ENCODE results near the gene EAF1.
"Not testable (repeated sequence)": the region's sequence is repeated elsewhere in the genome, so short reads cannot be mapped to it uniquely, and the experiment has no call there.

EAF1 gene

DNA sequence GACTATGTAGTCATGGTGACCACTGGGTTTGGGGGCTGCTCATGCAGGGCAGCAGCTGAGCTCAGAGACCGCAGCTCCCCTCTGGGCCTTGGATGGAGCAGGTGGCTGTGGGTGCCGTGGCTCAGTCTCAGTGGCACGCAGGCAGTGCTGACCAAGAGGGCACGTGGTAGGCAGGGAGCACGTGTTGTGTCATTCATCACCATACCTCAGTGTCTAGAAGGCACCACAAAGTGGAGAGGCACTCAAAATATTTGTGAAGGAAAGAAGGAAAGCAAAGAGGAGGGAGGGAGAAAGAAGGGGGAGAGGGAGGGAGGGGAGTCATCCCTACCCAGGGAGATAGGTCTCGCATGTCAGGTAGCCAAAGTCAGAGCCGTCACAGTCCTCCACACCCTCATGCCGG lies 26.1 kb downstream of the EAF1 start:
- no peak for DNase-seq

DNA sequence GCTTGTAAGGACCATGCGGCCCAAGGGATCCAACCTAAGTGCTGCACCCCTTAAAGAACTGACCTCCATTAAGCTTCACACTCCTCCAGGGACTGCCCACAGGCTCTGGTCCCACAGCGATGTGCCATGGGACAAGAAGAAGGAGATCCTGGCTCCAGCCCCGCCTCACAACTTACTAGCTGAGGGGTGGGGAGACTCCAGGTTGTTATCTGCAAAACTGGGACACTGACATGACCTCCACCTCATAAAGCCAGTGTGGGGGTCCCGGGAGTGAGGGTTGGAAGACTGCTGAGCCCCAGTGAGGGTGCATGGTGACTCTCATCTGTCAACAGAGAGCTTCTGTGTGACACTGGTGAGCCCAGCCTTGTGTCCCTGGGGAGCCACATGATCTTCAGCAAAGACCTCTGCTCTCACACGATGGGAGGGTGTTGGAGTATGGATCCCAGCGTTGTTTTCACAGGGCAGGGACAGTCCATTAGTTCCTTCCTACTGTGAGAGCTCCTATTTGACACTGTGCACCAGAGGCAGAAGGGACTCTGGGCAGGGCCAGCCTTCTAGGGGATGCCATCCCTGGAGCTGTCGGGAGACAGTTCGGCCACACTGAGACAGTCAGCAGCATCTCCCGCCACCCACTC lies 26.7 kb downstream of the EAF1 start:
- DNase-seq: no peak

DNA sequence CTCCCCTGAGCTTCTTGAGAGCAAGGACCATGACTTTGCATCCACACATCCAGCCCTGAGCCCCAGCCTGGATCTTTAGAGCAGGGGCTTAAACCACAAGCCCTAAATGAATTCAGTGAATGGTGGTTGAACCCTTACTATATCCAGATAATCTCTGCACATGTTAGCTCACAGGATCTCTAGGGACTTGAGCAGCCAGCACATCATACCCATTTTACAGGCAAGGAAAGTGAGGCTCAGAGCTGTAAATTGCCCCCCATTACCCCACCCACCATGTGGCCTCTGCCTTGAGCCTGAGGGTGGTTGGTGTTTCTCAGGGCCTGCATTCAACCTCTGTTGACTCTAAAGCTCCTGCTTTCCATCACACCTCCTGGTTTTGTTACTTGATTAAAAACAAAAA lies 27.6 kb downstream of the EAF1 start:
- DNase-seq: no peak

DNA sequence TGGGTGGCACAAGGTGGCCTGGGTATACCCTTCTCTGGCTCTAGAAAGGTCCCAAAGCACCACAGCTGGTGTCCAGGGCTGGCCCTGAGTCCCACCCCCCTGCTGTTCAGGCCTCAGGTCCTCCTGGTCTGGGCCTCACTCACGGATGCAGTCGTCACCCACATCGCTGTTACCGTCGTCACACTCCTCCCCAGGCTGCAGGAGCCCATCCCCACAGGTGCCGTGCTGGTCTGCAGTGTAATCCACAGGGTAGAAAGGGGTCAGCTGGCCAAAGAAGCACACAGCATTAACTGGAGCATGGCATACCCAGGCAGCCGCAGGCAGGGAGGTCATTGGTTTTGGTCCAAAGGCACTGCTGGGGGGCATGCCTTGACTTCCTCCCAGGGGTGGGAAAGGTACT lies 28.4 kb downstream of the EAF1 start:
- no peak for DNase-seq

DNA sequence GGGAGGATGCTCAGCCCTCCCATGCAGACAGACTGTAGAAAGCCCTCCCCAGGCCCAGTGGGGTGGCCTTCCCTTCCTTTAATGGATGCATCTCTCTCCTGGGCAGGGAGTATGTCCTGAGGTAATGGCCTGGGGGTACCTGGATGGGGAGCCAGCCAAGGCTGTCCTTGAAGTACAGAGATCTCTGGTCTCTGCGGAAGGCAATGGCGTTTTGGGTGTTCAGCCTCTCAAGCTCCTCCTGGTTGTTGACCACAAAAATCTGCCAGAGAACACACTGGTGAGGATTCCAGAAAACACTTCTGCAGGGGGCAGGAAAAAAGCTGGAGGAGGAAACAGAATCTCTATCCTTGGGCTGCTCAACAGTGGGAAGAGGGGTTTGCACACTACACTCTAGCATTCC lies 28.9 kb downstream of the EAF1 start:
- no peak for DNase-seq

DNA sequence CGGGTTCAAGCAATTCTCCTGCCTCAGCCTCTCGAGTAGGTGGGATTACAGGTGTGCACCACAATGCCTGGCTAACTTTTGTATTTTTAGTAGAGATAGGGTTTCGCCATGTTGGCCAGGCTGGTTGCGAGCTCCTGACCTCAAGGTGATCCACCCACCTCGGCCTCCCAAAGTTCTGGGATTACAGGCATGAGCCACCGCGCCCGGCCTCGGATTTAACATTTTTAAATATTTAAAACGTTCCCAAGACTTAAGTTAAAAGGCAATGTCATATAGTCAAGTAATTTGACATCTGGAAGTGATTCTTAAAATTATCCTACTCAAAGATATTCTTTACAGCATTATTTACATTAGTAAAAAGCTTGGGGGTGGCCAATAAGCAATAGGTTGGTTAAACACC lies 29.5 kb downstream of the EAF1 start:
- not testable (repeated sequence) for DNase-seq

DNA sequence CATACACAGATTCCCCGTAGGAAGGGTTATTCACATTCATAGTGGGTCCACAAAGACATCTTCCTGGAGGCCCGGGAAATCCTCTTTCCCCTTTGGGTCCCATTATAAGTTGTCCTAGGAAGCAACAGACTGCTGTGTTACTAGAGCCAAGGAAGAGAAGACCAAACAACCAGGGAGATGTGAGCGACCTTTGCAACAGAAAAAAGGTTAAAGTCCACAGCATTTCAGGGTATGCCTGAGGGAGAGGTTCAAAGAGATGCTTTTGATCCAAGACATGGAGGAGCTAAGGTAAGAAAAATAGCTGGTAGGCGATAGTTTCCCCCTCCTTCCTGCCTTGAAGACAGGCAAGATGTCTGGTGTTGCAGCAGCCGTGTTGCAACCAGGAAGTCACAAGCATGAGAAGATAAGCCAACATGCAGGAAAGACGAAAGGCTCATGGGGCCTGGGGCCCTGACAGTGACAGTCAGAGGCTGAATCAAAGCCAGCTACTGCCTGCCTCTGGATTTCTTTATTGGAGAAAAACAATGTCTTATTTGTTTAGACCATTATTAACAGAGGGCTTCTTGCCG lies 30.9 kb downstream of the EAF1 start:
- DNase-seq: no peak

DNA sequence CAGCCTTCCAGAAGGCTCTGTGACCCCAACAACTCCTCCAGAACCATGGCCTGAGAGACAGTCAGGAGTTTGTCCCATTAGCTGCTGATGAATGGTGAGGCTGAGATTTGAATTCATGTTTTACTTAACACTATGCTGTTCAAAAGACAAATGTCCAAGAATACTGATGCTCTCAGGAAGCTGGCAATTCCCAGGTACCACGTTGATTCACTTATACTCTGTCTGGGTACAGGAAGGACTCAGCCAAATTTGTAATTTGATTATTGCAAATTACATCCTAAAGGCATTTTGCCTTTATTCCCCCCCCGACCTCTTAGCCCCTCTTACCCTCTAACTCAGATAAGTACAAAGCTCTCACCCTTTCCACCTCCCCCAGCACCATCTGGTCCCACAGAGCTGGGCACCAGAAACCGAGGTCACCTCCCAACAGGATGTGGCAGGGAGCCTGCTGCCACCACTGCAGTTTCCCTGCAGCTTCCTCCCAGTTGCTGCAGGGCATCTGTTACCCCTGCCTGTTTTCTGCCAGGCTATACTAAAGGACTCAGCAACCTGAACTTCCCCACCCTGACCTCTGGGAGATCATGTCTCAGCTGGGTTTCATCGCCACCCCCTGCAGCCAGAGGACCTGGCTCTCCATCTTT lies 33.6 kb downstream of the EAF1 start:
- DNase-seq: peak; percentile 28

DNA sequence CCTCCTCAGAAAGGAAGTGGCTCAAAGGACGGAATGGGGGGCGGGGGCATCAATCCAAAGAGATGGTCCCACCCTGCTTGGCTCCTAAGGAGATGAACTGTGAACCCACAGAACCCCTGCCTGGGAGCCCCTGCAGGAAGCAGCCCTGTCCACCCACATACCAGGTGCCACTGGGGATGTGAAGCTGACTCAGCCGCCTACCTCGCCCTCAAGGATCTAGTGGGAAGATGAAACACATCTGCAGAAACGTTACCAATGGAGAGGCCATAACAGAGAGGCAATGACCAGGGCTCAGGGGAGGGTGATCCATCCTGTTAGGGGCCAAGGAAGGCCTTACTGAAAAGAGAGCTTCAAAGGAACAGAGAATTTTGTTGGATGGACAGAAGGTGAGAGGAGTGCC lies 35.1 kb downstream of the EAF1 start:
- no peak for DNase-seq

DNA sequence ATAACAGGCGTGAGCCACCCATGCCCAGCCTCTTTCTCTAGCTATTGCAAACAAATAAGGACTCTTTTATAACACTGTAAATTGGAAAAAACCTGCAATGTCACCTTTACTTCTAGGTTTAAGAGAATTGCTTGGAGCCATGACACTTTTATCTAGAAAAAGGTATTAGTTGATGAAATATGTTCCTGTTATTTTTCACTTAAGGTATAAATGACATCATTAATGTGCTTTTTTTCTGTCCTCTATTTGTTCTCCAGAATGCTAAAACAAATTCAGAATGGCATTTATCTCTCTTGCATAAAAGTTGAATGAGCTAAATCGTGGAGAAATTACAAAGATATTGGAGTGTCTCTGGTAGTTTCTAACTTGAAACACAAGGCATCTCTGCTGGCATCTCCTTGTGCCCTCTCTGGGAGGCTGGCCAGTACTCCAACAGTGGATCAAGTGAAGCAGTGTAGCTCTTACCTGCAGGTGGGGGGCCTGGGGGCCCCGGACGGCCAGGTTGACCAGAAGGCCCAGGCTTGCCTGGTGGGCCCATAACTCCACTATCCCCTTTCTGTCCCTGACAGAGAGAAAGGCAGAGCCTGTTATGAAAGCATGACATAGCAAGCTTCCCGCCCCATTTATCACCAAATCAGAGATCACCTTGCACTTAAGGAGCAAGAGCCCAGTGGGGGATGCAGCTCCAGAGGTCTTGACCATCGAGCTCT lies 38.6 kb downstream of the EAF1 start:
- no peak for DNase-seq

DNA sequence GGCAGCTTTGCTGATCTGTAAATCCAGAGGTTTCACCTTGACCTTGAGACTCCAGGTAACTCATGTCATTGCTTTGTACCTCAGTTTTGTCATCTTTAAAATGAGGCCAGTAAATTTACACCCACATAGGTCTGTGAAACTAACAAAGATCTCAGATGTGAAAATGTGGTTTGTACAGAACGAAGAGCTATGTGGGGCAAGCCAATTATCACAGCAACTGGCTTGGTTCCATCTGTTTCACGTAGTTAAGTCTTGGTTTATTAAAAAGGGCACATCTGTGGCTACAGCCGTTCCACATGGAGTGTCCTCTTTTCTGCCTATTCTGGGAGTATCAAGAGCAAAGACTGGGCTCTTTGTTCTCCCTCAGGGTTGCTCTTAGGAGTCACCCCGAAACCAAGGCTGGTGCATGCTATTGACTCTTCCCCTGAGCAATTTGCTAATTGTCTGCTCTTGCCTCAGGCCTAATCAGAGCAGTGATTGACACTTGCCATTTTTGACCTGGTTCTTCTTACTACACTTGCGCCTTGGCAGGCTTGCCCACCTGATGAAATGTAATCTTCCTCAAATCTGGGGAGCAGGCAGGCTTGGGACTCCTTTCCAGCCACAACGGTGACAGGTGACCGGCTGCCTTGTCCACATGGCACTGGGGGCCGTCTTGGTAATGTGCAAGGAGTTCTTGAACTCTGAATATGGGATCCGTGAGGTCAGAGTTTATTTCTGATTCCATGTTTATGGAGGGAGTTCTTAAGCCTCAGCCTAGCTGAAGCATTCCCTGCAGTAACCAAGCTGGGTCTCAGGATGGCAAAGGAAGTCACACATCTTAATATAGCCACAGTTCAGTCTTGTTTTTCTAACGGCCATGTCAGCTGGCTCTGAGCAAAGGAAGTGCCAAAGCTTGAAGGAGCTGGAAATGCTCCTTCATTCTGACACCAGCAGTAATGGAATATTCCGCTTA lies 40.1 kb downstream of the EAF1 start:
- DNase-seq: no peak

DNA sequence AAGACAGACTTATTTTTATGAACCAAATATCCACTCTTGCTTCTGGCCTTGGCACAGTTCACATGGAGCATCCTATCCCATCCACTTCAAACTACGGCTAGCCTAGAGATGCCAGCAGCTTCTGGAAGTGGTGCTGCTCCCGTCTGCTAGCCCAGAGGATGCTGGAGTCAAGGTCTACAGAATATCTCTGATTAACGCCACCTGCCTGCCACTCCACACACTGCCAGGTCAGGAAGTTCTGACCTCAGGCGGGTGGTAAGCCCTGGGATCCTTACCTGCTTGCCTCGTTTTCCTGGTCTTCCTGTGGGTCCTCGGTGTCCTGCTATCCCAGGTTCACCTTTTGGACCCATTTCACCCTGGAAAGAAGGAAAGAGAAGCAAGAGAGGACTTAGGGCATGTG lies 42.9 kb downstream of the EAF1 start:
- no peak for DNase-seq

DNA sequence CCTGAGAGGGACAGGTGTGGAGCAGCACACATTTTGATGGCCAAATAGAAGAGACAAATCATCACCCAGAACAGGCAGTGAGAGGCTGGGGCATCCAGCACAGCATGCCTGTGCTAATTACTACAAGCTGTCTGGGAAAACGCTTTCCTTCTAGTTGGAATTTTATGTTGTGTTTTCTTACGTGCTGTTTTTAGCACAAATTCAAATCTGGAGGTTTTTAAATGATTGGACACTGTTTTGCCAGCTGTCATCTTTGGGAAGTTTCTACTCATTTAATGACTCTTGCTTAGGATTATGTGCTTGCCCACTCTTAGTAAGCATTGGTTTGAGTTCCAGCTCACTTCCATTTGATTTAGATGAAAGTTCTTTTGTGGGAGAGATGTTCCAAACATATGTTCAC lies 43.5 kb downstream of the EAF1 start:
- DNase-seq: no peak

DNA sequence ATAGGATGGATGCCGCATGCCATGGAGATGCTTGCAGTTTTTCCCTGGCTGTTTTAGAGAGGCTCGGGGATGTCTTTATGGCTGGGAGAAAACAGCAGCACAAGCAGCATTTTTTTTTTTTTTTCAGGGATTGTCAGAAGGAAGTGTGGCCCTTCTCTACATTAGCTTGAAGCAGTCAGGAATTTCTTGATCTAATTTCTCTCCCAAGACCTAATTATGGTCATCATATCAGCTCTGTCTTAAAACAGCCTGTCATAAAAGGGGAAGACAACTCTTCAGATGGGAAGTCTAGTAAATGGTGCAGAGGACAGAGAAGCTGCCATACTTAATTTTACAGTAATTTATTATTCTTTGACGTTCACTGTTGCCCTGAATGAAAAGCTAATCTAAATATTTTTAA lies 44.5 kb downstream of the EAF1 start:
- DNase-seq: no peak

DNA sequence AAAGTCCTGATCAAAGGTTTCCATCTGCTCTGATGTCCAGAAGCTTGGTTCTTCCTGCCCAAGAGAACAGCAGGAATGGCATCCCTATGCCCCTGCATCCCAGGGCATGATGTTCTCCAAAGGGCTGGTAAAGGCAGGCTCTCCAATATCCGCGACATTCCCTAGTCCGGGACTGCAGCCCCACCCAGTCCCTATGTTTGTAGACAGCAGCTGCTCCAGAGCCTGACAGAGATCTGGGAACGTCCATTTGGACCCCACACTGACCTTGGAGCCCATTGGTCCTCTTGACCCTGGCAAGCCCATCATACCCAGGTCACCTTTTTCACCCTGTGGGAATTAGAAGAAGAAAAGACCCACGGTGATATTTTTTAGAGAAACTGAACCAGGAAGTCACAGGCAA lies 47.8 kb downstream of the EAF1 start:
- DNase-seq: no peak

DNA sequence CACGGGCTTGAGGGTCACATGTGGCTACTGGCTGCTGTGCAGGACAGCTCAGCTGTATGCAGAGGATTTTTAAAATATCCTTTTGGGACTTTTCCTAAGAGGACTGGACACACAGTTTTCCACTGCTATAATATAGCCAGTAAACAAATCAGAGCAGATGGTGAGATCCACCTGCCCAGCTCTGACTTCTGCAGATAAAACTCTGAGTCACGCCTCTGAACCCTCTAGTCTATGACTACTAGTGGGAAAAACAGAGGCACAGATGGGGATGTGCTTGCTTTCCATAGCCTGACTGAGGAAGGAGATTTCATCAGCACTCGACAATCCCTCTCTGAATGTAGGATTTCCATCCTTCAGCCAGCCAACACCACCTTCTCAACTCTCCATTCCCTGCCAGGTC lies 49.0 kb downstream of the EAF1 start:
- DNase-seq: no peak

DNA sequence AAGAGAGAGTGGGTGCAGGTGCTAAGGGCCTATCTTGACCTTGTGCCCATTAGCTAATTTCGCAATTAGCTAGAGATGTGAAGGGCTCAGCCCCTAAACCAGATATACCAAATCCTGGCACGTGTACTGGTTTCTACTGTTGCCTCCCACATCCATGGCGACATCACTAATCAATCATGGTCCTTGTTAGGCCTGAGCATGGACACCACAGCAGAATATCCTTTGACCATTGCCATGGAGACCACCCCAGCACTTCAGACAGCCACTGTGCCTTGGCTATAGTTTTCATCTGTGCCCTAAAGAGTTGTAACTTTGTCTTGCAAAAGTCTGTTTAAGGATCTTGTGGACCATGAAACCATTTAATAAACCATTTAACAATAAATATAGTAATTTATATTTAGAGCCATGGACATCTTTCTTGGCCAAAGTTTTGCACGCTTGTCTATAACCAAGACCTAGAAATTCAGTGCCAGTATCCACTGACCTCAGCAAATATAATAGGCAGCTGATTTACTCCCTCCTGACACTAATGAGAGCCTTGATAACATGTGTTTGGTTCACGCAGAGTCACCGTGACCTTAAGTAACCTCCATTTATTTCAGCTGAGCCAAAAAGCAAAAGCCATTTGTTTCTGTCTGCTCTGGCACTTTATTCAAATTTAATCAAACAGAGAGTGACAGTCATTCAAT lies 50.7 kb downstream of the EAF1 start:
- DNase-seq: no peak

DNA sequence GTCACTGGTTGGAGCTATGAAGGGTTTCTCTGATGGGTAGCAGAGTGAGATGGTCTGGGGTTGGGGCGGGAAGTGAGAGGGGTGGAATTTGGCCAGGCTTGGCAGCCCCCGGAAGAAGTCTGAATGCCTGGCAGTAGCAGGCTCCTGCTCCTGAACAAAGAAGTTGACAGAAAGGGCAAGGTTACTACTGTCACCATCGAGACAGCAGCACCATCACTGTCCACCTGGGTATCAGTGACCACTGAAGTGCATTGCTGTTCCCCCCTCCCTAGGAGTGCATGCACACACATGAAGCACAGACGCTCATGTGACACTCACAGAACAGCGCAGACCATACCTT lies 51.2 kb downstream of the EAF1 start:
- DNase-seq: no peak

DNA sequence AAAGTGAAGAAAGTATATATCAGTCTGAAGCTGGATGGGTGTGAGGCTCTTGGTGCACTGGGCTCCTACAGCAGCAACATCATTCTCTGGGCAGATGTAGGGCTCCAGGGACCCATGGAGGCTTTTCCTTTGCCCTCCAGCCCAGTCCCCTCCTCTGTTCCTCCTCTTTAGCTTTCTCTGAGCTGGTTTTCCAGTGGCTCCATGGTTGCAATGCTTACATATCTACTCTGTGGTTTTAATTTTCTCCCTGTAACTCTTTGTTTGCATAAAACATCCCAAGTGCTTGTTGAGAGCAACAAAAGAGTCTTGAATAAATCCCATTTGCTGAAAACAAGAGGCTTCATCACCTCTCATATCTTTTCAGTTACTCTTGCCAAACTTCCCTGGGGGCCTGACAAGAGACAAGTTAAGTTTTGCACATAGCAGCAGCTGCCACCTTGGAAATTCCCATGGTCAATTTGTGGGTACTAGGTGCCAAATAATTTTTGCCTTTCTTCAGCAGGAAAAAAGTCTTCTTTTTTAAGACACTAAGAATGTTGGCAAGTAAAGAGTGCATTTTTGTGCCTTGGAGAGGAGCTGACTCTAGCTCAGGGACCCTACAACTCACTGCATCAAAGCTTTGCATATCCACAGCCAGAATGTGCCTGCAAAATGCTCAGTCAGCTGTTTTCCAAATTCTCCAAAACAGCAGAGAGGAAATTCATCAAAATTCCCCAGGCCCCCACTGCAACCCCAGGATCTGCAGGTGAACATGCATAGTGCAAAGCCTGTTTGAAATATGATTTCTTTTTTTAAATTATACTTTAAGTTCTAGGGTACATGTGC lies 52.2 kb downstream of the EAF1 start:
- DNase-seq: no peak

DNA sequence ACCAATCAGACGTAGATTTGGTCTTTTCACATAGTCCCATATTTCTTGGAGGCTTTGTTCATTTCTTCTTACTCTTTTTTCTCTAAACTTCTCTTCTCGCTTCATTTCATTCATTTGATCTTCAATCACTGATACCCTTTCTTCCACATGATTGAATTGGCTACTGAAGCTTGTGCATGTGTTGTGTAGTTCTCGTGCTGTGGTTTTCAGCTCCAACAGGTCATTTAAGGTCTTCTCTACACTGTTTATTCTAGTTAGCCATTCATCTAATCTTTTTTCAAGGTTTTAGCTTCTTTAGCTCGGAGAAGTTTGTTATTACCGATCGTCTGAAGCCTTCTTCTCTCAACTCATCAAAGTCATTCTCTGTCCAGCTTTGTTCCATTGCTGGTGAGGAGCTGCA lies 57.2 kb downstream of the EAF1 start:
- DNase-seq: not testable (repeated sequence)

DNA sequence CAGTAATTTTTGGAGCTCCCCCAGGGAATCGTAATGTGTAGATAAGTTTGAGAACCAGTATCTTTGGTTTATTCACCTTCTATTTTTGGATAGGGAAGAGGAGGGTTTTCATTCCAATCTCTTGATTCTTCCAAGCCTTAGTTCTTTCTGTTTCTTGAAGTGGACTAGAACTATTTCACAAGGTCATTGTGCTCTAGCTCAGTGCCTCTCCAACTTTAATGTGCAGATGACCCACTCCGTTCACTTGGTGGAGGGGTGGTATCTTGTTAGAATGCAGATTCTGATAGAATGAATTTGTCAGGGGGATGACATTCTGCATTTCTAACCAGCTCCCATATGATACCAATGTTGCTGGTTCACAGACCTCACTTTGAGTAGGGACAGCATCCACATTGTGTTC lies 58.6 kb downstream of the EAF1 start:
- DNase-seq: no peak

DNA sequence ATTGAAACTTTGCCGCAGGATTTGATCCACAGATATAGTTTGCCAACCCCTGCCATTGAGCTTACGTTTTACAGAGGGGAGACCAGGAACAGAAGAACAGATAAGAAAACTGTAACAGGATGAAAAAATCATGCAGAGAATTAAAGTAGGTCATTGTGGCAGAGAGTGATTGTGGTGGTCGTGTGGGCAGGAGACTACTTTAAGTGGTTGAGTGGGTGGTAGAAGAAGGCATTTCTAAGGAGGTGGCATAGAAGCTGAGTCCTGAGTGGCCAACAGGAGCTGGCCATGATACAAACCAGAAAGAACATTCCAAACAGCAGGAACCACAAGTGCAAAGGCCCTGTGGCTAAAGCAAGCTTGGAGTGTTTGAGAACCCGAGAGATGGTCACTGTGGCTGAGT lies 59.6 kb downstream of the EAF1 start:
- no peak for DNase-seq

All from activated CD4-positive, alpha-beta T cell treated with anti-CD3 and anti-CD28 coated beads, Interleukin-10, Interleukin-2, amounts not matched to agents 100 ng/mL and 50 ng/mL, durations not matched to agents 16 hours and 8 hours (primary cell).